Effector memory CD4-positive, alpha-beta T cell (primary cell): ENCODE data around the gene PLXND1.
"Not testable (repeated sequence)": the region's sequence is repeated elsewhere in the genome, so short reads cannot be mapped to it uniquely, and the experiment has no call there.

ENCODE experiments used
- DNase-seq, 3 donors: peaks; one replicate each; pipeline ENCODE4 v3.0.0-alpha.2; 2020
- H3K27ac ChIP-seq: 2 replicates; pipeline ENCODE4 v1.7.0; 2013; ENCODE audit warnings: mild to moderate bottlenecking, low read length, moderate library complexity; ENCODE audit not compliant: insufficient read depth, poor library complexity, severe bottlenecking
- H3K27me3 ChIP-seq: replicated peaks from 2 replicates; pipeline ENCODE4 v1.7.0; 2013; ENCODE audit warnings: mild to moderate bottlenecking, low read length; ENCODE audit not compliant: insufficient read depth, control insufficient read depth, poor library complexity, severe bottlenecking
- H3K36me3 ChIP-seq: 2 replicates; pipeline ENCODE4 v1.7.0; 2013; ENCODE audit warnings: mild to moderate bottlenecking, low read length, moderate library complexity; ENCODE audit not compliant: control insufficient read depth, insufficient read depth
- H3K4me1 ChIP-seq: 2 replicates; pipeline ENCODE4 v1.7.0; 2013; ENCODE audit warnings: low read length, mild to moderate bottlenecking; ENCODE audit not compliant: control insufficient read depth, insufficient read depth, poor library complexity, severe bottlenecking
- H3K4me3 ChIP-seq: 2 replicates; pipeline ENCODE4 v1.7.0; 2013; ENCODE audit warnings: low read length, low read depth, mild to moderate bottlenecking; ENCODE audit not compliant: insufficient read depth, poor library complexity, severe bottlenecking
- H3K9me3 ChIP-seq: 2 replicates; pipeline ENCODE4 v1.7.0; 2013; ENCODE audit warnings: mild to moderate bottlenecking, low read length, moderate library complexity; ENCODE audit not compliant: control insufficient read depth

PLXND1 gene

DNA sequence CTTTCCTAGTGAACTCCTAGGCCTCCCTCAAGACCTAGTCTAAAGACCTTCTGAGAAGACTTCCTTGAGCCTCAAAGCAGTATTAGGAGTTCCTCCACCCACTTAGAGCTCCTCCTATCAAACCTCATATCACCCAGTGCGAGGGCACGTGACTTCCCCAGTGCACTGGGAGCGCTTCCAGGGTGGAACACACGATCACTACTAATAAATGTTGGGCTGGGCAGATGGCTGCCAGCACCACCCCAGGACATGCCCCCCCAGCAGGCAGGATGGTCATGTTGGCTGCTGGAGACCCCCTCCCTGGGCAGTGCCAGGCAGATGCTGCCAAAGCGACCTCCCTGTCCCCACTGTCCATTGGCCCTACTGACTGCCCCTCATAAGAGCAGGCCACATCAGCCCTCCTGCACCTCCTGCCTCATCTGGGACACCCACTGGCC lies 8.5 kb upstream of the PLXND1 start:
- H3K4me3 ChIP-seq, result no peak overlapping the region
- H3K9me3 ChIP-seq, result no peaks in the 10 kb centered on the region
- no peak overlapping the region for H3K27ac ChIP-seq
- no peaks in the 10 kb centered on the region for H3K36me3 ChIP-seq
- H3K4me1 ChIP-seq, result peaks cover 6% of the 10 kb centered on the region
- H3K27me3 ChIP-seq, result no peaks in the 10 kb centered on the region
- DNase-seq, result no peak

DNA sequence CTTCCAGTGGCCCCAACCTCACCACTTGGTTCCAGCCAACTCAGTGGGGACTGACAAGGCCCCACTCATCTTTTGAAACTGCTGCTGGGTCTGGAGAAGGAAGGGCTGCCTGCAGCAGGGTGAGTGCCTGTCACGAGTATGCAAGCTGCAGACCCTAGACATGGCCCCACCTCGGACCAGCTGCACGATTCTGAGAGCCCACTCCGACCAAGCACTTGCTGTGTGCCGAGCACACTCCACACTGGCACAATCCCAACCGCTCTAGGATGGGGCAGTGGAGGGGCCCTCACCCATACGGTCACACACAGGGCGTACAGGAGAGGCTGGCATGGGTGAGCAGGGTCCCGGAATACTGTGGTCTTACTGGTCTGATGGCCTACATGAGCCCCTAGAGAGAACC lies 8.0 kb upstream of the PLXND1 start:
- no peak overlapping the region for H3K4me3 ChIP-seq
- H3K9me3 ChIP-seq, result no peaks in the 10 kb centered on the region
- DNase-seq, result no peak
- no peak overlapping the region for H3K27ac ChIP-seq
- H3K27me3 ChIP-seq, result no peaks in the 10 kb centered on the region
- peaks cover 6% of the 10 kb centered on the region for H3K4me1 ChIP-seq
- H3K36me3 ChIP-seq, result no peaks in the 10 kb centered on the region

DNA sequence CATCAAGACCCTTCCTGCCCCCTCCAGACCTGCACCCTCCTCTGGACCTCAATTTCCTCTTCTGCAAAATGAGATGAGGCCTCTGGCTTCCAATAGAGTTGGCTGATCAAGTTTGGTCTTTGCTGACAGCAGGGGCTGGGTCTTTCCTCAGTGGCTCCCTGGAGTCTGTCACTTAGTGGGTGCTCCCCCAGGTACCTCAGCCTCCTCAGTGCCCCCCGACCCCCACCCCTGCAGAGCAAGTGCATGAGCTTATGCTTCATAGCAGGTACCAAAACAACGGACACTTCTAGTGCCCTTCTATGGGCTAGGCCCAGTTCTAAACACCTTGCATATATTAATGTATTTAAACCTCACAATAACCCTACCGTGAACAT lies 6.9 kb upstream of the PLXND1 start:
- Histone ChIP-seq H3K36me3 (no peaks in the 10 kb centered on the region), H3K4me3 (no peak overlapping the region), H3K4me1 (peaks cover 2% of the 10 kb centered on the region), H3K27ac (no peak overlapping the region), H3K27me3 (no peaks in the 10 kb centered on the region), H3K9me3 (no peaks in the 10 kb centered on the region)
- no peak for DNase-seq

DNA sequence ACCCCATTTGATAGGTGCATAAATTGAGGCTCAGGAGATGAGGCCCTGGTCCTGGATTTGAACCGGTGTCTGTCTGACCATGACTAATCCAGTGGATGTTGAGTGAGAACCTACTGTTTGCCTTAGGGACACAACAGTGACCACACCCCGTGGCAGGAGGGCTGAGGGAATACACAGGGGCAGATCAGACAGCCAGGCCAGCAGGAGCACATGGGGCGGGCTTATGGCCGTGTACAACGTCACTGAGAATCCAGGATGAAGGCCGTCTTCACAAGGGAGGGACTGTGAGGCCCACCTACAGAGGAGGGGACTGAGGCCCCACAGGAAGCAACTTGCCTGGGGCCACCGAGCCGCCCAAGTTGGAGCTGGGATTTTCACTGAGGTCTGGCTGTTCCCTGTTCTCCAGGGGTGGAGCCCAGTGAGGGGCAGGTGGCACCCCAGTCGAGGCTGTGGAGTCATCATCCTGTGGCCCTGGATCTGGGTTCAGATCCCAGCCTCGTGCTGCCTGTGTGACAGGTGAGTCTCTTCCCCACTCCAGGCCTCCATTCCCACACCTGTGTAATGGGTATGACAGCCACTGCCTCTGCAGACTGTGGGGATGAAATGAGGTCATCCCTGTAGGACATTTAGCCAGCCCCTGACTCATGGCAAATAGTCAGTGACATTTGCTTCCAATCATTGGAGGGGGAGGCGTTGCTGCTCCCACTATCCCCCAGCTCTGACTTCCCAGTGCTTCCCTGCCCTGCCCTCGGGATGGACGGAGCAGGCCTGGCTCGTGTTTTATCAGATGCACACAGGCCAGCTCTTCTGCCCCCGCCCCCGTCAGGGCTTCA lies 6.3 kb upstream of the PLXND1 start:
- Histone ChIP-seq H3K36me3 (no peaks in the 10 kb centered on the region), H3K4me3 (no peak overlapping the region), H3K4me1 (no peaks in the 10 kb centered on the region), H3K9me3 (no peaks in the 10 kb centered on the region), H3K27me3 (no peaks in the 10 kb centered on the region), H3K27ac (no peak overlapping the region)
- no peak for DNase-seq

DNA sequence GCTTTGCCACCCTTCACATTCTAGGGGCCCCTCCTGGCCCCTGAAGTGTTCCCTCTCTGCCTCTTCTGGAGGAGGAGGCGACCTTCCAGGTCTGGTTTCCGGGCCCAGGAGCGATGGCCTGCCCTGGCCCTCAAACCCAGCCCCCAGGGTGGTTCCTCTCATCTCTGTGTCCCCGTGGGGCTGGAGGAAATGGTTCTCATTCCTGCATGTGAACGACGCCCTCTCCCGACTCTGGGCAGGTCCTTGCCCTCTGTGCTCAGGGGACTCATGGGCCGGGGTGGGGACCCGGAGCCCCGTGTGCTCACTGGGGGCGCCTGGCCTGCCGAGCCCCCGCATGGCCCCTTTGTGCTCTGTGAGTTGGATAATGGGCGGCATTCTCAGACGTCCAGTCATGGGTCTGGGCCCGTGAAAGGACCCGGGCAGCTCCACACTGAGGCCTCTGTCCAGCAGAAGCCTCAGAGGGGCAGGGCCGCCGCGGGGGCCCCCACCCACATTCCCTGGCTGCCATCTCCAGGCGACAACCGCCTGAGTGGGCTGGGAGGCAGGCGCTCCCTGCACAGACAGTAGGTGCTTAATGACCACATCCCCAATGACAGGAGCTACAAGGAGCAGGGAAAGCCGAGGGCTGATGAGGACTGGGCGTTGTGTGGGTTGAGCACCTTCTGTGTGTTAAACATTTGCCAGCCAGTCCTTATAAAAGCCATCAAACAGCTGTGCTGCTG lies 5.5 kb upstream of the PLXND1 start:
- no peaks in the 10 kb centered on the region for H3K27me3 ChIP-seq
- DNase-seq, result no peak
- no peak overlapping the region for H3K4me3 ChIP-seq
- H3K27ac ChIP-seq, result no peak overlapping the region
- no peaks in the 10 kb centered on the region for H3K9me3 ChIP-seq
- peaks cover 3% of the 10 kb centered on the region for H3K4me1 ChIP-seq
- H3K36me3 ChIP-seq, result no peaks in the 10 kb centered on the region

DNA sequence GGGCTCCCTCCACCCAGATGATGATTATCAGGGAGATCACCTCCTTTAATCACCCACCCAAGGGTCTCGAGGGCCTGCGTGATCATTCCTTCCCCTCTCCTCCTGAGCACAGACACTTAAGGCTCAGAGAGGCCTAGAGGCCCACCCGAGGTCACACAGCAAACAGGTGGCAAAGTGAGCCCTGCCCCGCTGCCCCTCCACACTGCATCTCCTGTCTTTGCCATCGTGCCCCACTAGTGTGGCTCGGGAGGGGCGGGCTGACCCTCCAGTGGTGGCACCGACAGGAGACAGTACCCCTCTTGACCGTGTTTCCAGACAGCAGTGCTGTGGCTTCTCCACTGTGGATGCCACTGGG lies 4.9 kb upstream of the PLXND1 start:
- H3K9me3 ChIP-seq, result no peaks in the 10 kb centered on the region
- H3K4me1 ChIP-seq, result peaks cover 3% of the 10 kb centered on the region
- H3K27ac ChIP-seq, result no peak overlapping the region
- no peak for DNase-seq
- H3K36me3 ChIP-seq, result no peaks in the 10 kb centered on the region
- no peak overlapping the region for H3K4me3 ChIP-seq
- H3K27me3 ChIP-seq, result no peaks in the 10 kb centered on the region

DNA sequence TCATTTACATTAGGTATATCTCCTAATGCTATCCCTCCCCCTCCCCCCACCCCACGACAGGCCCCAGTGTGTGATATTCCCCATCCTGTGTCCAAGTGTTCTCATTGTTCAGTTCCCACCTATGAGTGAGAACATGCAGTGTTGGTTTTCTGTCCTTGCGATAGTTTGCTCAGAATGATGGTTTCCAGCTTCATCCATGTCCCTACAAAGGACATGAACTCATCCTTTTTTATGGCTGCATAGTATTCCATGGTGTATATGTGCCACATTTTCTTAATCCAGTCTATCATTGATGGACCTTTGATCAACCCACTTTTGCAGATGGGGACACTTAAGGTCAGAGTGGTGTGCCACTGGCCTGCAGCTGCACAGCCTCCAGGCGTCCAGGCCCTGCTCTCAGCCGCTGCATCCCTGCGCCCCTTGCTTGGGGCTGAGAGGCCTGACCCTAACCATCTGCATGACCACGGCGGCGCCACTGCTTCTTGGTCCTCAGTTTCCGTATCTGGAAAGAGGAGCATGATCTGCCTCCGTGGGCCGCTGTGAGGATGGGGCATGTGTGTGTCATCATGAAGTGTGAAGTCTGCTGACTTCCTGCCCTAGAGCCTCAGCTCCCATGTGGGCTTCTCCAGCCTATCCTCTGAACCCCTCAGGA lies 4.4 kb upstream of the PLXND1 start:
- H3K4me1 ChIP-seq, H3K4me3 ChIP-seq, H3K27me3 ChIP-seq, H3K27ac ChIP-seq, H3K36me3 ChIP-seq, H3K9me3 ChIP-seq, DNase-seq: not testable (repeated sequence)

DNA sequence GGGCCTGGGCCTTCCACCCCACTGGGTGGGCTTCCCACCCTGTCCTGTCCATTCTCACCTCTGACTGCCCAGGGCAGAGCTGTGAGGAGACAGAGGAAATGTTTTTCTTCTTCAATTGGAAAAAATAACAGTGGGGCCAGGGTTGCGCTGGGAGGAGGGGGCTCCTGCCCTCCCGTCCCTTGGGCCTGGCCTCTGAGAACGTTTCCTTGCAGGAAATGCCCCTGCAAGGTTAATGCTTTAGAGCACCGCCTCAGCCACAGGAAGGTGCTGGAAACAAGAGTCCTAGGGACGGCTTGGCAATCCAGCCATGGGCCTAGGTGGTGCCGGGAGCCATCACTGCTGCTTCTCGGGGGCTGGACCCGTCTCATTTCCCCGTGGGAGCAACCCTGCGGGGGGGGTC lies 3.8 kb upstream of the PLXND1 start:
- no peaks in the 10 kb centered on the region for H3K9me3 ChIP-seq
- no peaks in the 10 kb centered on the region for H3K36me3 ChIP-seq
- no peak overlapping the region for H3K27ac ChIP-seq
- no peaks in the 10 kb centered on the region for H3K27me3 ChIP-seq
- no peak for DNase-seq
- H3K4me1 ChIP-seq, result peaks cover 11% of the 10 kb centered on the region
- H3K4me3 ChIP-seq, result no peak overlapping the region

DNA sequence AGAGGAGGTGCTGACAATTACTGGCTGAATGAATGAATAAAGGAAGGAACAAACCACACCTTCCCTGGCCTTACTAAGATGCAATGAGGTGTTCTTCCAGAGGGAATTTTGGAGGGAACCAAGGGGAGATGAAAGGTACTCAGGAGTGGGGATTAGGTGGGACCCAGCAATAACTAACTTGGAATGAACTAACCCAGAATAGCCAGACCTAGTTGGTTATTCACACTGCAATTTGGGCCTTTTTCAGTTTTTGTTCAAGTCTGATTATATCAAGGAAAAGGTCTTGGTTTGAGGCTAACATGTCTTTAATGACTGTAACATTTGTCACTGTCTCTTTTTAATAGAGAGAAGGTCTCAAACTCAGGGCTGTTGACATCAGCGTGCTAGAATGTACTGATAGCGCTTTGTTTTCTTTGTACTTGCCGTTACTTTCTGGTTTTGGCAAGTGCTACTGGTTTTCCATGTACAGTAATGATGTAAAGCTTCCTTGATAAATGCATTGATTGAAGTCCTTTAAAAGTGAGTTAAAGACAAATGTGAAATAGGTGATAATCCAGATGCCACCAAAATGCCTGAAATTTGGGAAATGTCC lies 3.2 kb upstream of the PLXND1 start:
- DNase-seq, result no peak
- Histone ChIP-seq H3K9me3 (no peaks in the 10 kb centered on the region), H3K27me3 (no peaks in the 10 kb centered on the region), H3K27ac (no peak overlapping the region), H3K4me3 (no peak overlapping the region), H3K4me1 (peaks cover 11% of the 10 kb centered on the region), H3K36me3 (no peaks in the 10 kb centered on the region)
